CD4-positive, alpha-beta T cell treated with Interleukin-6 for 4 hours (primary cell): ENCODE data around the gene SIGLEC1.

Source experiments
- DNase-seq: peaks from one replicate; pipeline ENCODE4 v3.0.0-alpha.2; 2020; ENCODE audit warnings: mixed read lengths

The SIGLEC1 gene

GRCh38 chr20:3744037-3744436 lies 31.6 kb upstream of the SIGLEC1 start:
- DNase-seq, result no peak

- no peak for DNase-seq
These were observed 30.9 kb upstream of the SIGLEC1 start for GRCh38 chr20:3743251-3743650.

- no peak for DNase-seq
These were observed 29.5 kb upstream of the SIGLEC1 start for GRCh38 chr20:3741836-3742458.

- DNase-seq, result no peak
These were observed 28.4 kb upstream of the SIGLEC1 start for GRCh38 chr20:3740615-3741301.

GRCh38 chr20:3739926-3740451 lies 27.6 kb upstream of the SIGLEC1 start:
- DNase-seq, result no peak

- no peak for DNase-seq
These were observed 26.9 kb upstream of the SIGLEC1 start for GRCh38 chr20:3739054-3739925.

GRCh38 chr20:3738111-3739053 lies 26.0 kb upstream of the SIGLEC1 start:
- no peak for DNase-seq

- no peak for DNase-seq
These were observed 23.4 kb upstream of the SIGLEC1 start for GRCh38 chr20:3735768-3736167.

GRCh38 chr20:3734111-3734843 lies 21.9 kb upstream of the SIGLEC1 start:
- no peak for DNase-seq

GRCh38 chr20:3733119-3733995 lies 21.0 kb upstream of the SIGLEC1 start:
- DNase-seq, result no peak

GRCh38 chr20:3732327-3733118 lies 20.1 kb upstream of the SIGLEC1 start, which contains the start of gene HSPA12B:
Gene HSPA12B (plus strand): TSS chr20:3732685. CDS start chr20:3738675, 5,990 bp downstream.
- no peak for DNase-seq

GRCh38 chr20:3731944-3732326 lies 19.5 kb upstream of the SIGLEC1 start:
- no peak for DNase-seq

GRCh38 chr20:3730803-3731672 lies 18.6 kb upstream of the SIGLEC1 start:
- no peak for DNase-seq

GRCh38 chr20:3729811-3730540 lies 17.6 kb upstream of the SIGLEC1 start:
- no peak for DNase-seq

- no peak for DNase-seq
These were observed 17.0 kb upstream of the SIGLEC1 start for GRCh38 chr20:3729378-3729777.

- DNase-seq, result no peak
These were observed 16.5 kb upstream of the SIGLEC1 start for GRCh38 chr20:3728876-3729275.

- DNase-seq, result no peak
These were observed 16.0 kb upstream of the SIGLEC1 start for GRCh38 chr20:3728354-3728753.
